G401 (cell line): ENCODE results near the gene CDH13. TPM values are rescaled to one million over a fixed set of nuclear protein-coding genes. Genes with fewer than 3 reads are reported as not detected.

Experiments used
- DNase-seq: peaks from one replicate; pipeline ENCODE4 v3.0.0-alpha.2; 2015; ENCODE audit warnings: low spot score
- in situ Hi-C: cut with HindIII; loops from 2 replicates; pipeline ENCODE4 v1.10.0; 2016; ENCODE audit warnings: low sequenced_read_pairs, mixed read lengths
- total RNA-seq: library from RNA; depleted of rRNA; stranded (reverse); fragments of >200 nt; shearing (Covaris generic); gene quantifications from 2 replicates; pipeline ENCODE4 v1.2.3, GENCODE V29; 2014

The CDH13 gene
- total RNA-seq, 1 experiment from 2014 or later: 10.8 TPM

DNA sequence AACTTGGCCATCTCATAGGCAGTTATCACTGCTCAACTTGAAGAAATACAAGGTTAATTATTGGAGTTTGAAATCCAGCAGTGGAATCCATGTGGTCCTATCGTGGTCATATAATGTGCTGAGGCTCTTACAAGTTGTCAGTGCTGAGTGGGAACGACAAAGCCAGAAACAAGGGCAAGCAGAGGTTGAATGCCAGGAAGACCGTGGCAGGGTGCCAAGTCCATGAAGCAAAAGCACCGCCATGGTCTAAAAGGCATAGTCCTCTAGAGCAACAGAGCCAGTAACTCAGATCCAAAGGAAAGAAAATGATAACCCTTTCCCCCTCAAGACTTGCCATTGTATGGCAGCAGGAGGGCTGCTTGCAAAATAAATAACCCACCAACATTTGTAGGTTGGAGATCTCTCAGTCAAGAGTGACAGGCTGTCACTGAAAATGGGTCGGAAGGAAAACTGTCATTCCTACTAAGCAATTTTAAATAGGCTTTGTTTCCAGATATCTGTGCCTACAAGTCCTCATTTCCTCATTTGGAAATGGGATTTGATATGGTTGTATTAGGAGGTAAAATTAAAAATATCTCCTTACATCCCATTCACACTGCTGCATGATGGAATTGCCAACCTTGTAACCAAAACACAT is 1144.7 kb downstream of the CDH13 start:
- in situ Hi-C loops: no loop called here
- peak; percentile 8 for DNase-seq

DNA sequence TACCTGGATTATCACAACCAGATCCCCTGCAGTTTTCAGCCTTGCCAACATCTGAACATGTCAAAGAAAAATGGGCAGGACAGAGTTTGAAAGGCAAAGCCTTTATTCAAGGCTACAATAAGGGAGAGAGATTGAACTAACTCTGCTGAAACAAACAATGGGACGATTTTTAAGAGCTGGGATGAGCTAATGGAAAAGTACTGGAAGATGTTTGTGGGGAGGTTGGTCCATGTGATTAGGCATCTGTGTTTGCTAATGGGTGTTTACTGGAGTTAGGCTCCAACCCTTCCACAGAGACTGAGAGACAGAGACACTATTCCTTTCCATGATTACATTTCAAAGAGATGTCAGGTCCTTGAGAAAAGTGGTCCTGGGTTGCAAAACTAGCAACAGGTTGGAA is 1146.0 kb downstream of the CDH13 start:
- in situ Hi-C loops: no loop called here
- peak; percentile 5 for DNase-seq

DNA sequence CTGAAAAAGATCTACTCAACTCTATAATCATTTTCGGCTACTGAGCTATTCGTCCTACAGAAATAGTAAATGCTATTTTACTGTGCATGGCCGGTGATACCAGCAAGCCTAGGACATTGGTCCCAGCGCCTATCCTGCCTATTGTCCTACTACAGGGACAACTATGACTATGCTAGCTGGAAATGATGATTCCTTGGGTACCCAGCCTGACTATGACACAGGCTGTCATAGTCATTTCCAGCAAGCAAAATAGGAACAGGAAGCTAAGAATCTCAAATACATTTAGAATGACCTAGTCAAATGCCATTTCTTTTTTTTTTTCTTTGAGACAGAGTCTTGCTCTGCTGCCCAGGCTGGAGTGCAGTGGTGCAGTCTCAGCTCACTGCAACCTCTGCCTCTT is 1147.3 kb downstream of the CDH13 start:
- no peak for DNase-seq
- in situ Hi-C loops: no loop called here

DNA sequence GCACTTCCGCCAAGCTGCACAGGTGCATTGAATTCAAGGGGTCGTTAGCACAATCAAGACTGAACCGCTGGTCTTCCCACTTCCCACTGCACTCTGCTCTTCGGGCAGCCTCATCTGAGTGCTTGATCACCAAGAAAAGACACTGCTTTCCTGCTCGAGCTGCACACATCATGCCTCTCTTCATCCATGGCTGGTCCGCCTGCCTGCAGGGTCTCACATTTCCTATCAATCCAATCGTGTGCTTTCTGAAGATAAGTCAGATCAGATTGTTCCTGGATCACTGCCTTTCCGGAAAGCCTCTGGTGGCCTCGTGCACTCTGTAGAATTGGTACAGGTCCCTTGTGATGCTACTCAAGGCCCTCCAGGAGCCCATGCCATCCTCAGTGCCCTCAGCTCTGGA is 1150.2 kb downstream of the CDH13 start:
- in situ Hi-C loops: no loop called here
- DNase-seq: no peak

DNA sequence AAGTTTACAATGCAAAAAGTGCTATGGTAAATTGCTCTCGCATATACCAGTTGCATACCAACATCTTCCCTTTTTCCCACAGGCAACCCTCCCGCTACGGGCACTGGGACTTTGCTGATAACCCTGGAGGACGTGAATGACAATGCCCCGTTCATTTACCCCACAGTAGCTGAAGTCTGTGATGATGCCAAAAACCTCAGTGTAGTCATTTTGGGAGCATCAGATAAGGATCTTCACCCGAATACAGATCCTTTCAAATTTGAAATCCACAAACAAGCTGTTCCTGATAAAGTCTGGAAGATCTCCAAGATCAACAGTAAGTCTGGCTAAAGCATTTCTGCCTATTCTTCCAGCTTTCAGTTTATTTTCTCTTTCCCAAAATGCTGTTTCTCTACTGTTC is 1153.1 kb downstream of the CDH13 start:
- DNase-seq: no peak
- in situ Hi-C loops: no loop called here

DNA sequence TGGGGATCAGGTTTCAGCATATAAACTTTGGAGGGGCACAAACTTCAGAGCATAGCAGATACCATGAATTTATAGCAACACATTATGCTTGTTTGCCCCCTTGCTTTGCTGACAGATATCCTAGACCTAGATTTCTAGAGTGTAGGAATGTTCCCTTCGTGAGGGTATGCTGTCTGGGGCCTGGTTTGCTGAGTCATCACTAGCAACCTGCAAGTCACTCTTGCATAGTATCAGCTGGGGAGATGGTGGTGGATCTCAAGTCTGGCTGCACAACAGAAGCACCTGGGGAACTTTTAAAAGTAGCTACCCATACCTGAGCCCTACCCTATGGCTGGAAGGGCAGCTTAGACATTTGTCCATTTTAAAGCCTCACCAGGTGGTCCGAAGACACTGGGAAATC is 1158.7 kb downstream of the CDH13 start:
- DNase-seq: no peak
- in situ Hi-C loops: no loop called here

DNA sequence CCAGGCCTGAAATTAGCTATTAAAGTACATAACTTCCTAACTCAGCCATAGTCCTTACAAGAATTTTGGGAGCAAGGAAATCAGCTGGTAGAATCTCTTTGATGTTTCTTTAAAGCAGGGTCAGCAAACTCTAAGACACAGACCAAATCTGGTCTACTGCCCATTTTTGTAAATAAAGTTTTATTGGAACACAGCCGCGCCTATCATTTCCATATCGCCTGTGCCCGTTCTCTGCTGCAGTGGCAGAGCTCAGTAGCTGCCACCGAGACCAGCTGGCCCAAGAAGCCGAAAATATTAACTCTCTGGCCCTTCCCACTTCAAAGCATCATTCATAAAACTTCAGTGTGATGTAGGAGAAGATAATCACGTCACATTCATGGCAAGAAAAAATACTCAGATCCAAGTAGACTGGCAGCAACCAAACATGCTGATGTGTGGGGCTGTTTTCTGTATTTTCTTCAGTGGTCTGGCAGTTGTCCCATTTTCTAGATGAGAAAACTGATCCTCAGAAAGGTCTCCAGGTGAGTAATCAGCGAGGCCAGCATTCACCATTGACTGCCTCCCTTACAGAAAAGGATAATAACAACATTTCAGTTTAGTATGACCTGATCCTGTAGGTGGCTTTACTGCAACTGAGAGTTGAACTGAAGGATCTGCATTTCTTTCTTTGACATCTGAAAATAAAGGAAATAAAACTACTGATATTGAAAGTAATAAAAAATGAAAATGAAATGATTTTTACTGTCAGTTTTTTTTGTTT is 1163.1 kb downstream of the CDH13 start:
- in situ Hi-C loops: no loop called here
- DNase-seq: no peak

DNA sequence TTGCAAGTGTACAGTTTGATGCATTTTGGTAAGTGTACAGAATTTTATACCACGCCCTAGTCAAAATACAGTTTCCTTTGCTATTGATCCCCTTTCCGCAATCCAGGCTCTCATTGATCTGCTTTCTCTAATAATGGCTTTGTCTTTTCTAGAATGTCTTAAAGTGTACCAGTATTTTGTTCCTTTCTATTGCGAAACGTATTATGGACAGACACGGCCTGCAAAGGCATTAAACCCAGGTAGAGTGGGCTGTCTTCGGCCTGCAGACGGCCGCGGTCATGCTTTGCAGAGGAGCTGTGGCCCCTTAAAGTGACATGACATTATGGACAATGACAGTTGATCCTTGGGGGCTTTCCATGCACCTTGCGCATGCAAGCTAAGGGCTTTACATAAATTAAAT is 1165.1 kb downstream of the CDH13 start:
- in situ Hi-C loops: no loop called here
- no peak for DNase-seq

DNA sequence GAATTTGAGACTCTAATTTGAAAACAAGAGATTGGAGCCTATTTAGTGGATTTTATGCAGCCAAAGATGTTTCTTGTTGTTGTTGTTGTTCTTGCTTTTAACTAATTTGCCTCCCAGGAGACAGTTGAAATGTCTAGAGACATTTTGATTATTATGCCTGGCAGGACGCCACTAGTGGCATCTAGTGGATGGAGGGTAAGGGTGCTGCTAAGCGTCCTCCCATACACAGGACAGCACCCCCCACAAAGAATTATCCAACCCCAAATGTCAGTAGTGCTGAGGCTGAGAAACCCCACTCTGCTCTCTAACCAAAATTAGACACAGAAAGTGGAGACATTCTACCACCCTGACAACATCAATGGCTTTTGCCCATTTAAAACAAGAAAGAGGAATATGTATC is 1165.6 kb downstream of the CDH13 start:
- in situ Hi-C loops: no loop called here
- DNase-seq: no peak

DNA sequence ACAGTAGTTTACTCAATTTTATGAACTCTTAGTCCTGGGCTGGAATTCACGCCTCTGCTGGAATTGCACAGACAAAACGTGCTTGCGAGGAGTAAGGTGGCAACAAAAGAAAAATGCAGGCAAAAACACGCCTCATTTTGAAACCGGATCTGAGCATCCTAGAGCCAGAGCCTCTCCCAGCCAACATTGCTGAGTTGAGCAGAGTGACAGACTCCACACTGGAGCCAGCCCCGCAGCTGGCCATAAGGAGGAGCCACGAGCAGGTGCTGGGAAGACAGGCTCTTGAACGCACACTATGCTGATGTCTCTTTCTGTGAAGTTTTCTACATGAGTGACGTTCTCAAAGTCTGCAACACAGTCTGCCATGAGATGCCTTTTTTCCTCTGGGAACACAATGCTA is 1166.4 kb downstream of the CDH13 start:
- in situ Hi-C loops: no loop called here
- no peak for DNase-seq

DNA sequence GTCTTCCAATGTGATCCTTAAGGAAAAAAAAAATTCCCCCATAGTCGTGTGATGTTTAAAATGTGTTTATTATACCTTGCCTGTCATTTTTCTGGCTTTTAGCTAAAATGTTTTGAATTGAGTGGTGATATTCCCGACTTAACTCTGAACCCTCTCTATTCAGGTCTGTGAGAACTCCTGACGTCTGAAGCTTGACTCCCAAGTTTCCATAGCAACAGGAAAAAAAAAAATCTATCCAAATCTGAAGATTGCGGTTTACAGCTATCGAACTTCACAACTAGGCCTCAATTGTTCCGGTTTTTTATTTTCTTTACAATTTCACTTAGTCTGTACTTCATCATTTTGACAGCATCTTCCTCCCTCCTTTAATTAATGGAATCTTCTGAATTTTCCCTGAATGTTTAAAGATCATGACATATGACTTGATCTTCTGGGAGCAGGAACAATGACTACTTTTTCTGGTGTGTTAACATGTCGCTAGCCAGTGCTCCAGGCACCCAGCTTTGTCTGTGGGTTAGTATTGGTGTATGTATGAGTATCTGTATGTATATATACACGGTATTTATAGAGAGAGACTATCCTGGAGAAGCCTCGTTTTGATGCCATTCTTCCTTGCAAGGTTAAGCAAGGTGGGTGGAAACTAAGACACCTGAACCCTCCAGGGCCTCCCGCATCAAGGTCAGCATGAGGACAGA is 1168.2 kb downstream of the CDH13 start:
- in situ Hi-C loops: no loop called here
- DNase-seq: no peak

DNA sequence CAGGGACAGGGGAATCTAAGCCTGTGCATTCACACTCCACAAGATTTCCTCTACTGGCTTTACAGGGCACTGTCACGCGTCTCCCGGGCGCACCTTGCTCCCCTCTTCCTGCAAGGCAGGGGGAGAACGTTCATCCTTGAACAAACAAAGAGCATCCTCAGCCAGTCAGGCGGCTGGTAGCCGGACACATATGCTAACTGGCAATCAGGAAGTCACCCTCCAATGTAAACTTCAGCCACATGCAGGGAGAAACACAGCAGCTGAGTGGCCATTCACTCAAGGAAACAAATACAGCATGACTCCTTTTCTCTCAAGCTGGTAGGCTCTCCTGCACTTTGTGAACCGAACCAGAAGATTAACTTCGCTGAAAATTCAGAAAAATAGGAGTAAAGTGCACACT is 1170.2 kb downstream of the CDH13 start:
- in situ Hi-C loops: no loop called here
- DNase-seq: no peak

DNA sequence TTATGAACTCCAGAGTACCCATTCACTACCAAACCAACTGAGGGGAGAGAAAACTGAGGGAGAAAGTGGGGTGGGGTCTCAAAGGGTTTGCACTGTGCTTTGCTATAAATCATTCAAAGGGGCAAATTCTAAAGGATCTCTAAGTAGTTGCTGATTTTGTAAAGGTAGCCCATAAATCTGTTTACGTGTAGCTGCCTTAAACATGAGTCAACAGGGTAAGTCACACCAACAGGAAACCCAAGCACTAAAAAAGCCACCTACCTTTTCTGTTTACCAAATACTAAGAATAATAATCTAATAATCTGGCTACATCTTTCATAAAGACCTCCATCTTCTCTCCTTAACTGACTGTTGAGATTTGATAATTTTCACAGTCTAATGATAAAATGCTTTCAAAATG is 1172.6 kb downstream of the CDH13 start:
- no peak for DNase-seq
- in situ Hi-C loops: no loop called here

DNA sequence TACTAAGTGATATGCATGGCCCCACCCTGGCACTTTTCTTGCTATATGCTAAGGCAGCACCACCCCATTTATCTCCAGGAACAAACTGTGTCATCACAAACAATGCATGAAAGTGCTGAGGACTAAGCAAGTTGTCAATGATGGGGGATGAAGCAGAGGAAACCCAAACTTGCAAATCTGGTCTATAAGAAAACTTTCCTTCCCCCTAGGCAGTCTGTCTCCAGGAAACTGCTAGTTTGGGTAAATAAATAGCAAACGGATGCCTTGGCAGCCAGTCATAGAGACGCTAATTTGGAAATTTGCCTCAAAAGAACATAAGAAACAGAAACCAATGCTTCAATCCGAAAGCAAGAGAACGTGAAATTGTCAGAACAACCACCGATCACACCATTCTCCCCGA is 1175.4 kb downstream of the CDH13 start:
- in situ Hi-C loops: no loop called here
- DNase-seq: no peak

DNA sequence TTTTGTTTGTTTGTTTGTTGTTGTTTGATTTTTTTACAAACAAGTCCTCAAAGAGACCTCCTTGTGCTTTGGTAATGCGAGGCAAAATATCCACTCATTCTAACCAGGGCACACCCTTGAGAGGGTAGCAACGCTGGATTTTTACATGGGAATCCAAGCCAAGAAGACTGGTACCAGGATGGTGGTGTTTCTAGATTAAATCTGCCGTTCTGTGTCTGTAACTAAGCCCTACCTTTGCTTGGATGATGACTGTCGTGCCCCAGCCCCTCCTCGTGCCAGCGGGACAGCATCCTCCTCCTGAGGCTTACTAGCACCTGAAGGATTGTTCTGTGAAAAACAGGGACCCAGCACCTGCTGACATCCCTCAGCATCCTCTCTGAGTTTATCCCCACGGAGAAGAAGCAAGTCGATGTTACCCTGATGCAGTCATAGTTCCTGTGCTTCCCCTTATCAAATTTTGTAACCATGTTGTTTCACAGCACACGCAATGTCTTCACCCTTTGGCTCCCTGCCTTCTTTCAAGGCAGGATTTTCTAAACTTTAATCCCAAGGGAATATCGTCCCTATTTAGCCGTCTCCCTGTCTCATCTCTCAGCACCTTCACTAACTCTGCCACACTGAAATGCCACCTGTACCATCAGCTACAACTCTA is 1175.9 kb downstream of the CDH13 start:
- no peak for DNase-seq
- in situ Hi-C loops: no loop called here

DNA sequence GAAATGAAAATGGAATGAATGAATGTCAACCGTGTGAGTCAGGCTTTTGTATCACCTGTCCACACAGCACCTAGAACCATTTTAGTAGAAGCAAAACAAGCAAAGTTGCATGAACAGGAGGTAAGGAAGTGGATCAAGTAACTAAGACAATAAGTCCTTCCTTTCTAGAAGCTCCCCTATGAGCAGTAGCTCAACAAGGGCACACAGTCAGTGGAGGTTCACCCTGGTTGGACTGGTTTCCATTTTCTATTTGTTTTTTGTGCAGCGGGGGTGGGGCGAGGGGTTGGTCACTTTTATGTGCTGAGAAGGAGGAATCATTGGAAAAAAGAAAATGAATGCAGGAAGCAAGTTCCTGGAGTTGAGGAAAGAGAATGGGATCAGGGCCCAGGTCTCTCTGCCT is 1177.0 kb downstream of the CDH13 start:
- in situ Hi-C loops: no loop called here
- no peak for DNase-seq

DNA sequence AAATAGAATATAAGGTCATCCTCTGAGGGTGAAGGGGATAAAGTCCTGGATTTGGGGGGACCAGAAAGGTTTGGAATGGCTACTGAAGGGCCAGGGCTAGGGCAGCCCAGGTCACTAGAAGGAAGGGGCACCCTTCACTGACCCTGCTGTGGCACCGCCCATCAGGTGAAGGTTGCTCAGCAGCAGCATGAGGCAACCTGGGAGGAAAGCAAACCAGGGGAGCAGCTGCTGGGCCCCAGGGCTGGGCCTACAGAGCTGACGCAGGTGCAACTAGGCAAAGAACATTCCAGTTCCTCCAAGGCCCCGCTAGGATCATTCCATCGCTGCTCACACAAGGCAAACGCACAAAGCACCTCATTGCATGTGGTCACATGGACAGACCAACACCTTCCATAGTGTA is 1177.6 kb downstream of the CDH13 start:
- DNase-seq: no peak
- in situ Hi-C loops: no loop called here

DNA sequence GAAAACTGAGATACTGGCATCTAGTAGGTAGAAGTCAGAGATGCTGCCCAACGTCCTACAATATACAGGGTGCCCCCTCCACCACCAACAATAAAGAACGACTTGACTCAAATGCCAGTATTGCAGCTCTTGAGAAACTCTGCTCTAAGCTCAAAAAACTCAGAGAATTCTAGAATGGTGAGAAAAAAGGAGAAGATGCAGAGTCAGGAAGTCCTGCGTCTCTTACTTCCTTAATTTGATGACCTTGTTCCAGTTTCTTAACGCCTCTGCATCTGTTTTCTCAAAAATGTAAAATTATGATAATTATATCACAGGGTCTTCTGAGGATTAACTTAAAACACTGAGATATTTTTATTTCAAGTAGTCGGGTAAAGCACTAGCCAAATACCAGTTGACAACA is 1179.3 kb downstream of the CDH13 start:
- in situ Hi-C loops: no loop called here
- no peak for DNase-seq

DNA sequence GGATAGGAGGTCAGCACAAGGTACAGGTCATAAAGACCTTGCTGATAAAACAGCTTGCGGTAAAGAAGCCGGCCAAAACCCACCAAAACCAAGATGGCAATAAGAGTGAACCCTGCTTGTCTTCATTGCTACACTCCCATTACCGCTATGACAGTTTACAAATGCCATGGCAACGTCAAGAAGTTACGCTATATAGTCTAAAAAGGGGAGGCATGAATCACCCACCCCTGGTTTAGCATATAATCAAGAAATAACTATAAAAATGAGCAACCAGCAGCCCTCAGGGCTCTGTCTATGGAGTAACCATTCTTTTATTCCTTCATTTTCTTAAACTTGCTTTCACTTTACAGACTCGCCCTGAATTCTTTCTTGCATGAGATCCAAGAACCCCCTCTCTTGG is 1180.0 kb downstream of the CDH13 start:
- DNase-seq: no peak
- in situ Hi-C loops: no loop called here

DNA sequence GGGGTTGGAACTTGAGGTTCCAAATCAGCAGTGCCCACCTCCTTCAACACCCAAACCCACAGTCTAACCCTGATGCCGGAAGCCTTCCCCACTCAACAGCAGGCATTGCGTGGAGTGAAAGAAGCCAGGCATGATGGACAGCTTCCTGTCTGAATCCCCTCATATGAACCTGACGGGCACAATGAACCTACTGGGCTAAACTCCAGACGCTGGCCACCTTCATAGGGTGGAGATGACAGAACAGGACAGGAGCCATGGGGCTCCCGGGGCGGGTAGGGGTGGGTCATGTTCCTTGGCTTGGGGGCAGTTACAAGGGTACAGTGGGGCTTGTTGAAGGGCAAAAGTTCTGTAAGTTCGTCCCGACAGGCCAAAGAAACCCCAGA is 1180.5 kb downstream of the CDH13 start:
- no peak for DNase-seq
- in situ Hi-C loops: no loop called here
